Prostate gland (tissue), 2 donors: Measurements from ENCODE around the gene SFN. TPM values are rescaled to one million over a fixed set of nuclear protein-coding genes. Genes with fewer than 3 reads are reported as not detected.

Source experiments
- DNase-seq: peaks from one replicate; pipeline ENCODE4 v3.0.0-alpha.2; 2019; ENCODE audit warnings: low spot score
- H3K27ac ChIP-seq, 2 donors: fragments of 200-600 bp; sonication (generic); 2 replicates each; pipeline ENCODE4 v1.5.1; 2017 to 2019
- H3K27me3 ChIP-seq: fragments of 200-600 bp; sonication (generic); replicated peaks from 2 replicates; pipeline ENCODE4 v1.5.1; 2019; ENCODE audit not compliant: insufficient read depth
- H3K36me3 ChIP-seq, 2 donors: fragments of 200-600 bp; sonication (generic); 1 replicate in 1 of 2; 2 replicates in 1 of 2; pipeline versions ENCODE4 v1.5.1 to v1.8.1; 2017 to 2019
- H3K4me1 ChIP-seq: fragments of 200-600 bp; sonication (generic); replicated peaks from 2 replicates; pipeline ENCODE4 v1.5.1; 2019
- H3K4me3 ChIP-seq, 2 donors: fragments of 200-600 bp; sonication (generic); 2 replicates each; pipeline ENCODE4 v1.5.1; 2017 to 2019
- H3K9me3 ChIP-seq: fragments of 200-600 bp; sonication (generic); 2 replicates; pipeline ENCODE4 v1.5.1; 2017
- POLR2A ChIP-seq: fragments of 450-650 bp; IDR thresholded peaks from one replicate; pipeline ENCODE4 v1.6.1; 2016; ENCODE audit warnings: antibody characterized with exemption, mild to moderate bottlenecking
- POLR2AphosphoS5 ChIP-seq: sonication (generic); formaldehyde crosslinking; IDR thresholded peaks from one replicate; pipeline ENCODE4 v1.6.1; 2017; ENCODE audit warnings: antibody characterized with exemption
- WGBS: methylation state at CpG from one replicate; pipeline ENCODE4 v1.1.5; 2018; 5-methylcytosine and 5-hydroxymethylcytosine counted together
- intact Hi-C: fragments of 100-400 bp; cut with DNase I; formaldehyde crosslinking; loops from one replicate; pipeline ENCODE4 v1.14.2; 2022
- total RNA-seq, 2 donors: library from RNA; depleted of rRNA; stranded (reverse); fragments of >200 nt; gene quantifications; one replicate each; pipeline ENCODE4 v1.1.0, GENCODE V29; 2016
- TF ChIP-seq, protein P1 (sequence below), 4 experiments: fragments of 200-600 bp in 2 of 4; fragments of 450-650 bp in 2 of 4; sonication (generic) in 2 of 4; IDR thresholded peaks; 1 replicate in 3 of 4; 2 replicates in 1 of 4; pipeline ENCODE4 v1.5.1; 2016 to 2019; ENCODE audit warnings: antibody characterized with exemption in 4 of 4, mild to moderate bottlenecking in 2 of 4, moderate library complexity in 2 of 4

Gene SFN
- total RNA-seq, 2 donors from 2014 or later = 39.2 to 80.7 TPM

DNA sequence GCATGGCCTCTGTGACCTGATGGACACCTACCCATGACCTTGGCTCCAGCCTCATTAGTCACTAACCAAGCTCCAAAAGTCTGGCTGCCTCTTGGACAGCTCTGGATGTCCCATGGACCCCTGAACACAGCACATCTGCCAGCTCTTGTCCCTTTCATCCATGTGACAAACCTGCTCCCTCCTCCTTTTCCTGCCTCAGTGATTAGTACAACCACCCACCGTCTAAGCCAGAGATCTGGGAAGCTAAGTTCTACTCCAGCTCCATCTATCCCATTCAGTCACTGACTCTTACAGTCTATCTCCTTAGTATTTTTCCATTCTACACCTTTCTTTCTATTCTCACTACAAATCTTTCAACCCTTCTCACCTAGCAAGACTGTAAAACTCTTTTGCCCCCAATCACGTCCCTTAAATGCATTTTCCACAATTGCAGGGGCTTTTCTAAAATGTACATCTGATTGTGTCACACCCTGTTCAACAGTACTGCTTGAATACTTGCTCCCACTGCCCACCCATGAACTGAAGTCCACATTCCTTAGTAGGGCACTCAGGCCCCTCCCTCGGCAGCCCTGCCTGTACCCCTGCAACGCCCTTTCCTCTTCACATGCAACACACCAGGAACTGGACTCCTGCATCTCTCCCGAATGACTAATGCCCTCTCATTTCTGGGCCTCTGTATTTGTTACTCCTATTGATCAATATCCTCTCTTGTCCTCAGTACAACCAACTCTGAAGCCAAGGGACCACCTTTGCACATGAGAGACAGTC, 19.9 kb downstream of the SFN start:
- no peaks in the 10 kb centered on the region for H3K9me3 ChIP-seq
- no peak for DNase-seq
- peaks cover under 1% of the 10 kb centered on the region for H3K4me1 ChIP-seq
- no peak overlapping the region for H3K27ac ChIP-seq
- TF ChIP-seq, protein P1, sequence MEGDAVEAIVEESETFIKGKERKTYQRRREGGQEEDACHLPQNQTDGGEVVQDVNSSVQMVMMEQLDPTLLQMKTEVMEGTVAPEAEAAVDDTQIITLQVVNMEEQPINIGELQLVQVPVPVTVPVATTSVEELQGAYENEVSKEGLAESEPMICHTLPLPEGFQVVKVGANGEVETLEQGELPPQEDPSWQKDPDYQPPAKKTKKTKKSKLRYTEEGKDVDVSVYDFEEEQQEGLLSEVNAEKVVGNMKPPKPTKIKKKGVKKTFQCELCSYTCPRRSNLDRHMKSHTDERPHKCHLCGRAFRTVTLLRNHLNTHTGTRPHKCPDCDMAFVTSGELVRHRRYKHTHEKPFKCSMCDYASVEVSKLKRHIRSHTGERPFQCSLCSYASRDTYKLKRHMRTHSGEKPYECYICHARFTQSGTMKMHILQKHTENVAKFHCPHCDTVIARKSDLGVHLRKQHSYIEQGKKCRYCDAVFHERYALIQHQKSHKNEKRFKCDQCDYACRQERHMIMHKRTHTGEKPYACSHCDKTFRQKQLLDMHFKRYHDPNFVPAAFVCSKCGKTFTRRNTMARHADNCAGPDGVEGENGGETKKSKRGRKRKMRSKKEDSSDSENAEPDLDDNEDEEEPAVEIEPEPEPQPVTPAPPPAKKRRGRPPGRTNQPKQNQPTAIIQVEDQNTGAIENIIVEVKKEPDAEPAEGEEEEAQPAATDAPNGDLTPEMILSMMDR (IDR thresholded peaks at IDR 0.05) = no peak
- no peak for TF ChIP-seq POLR2AphosphoS5
- no peak for TF ChIP-seq POLR2A
- H3K27me3 ChIP-seq = no peaks in the 10 kb centered on the region
- no peak overlapping the region for H3K4me3 ChIP-seq
- intact Hi-C loops = no loop called here
- WGBS = 85% methylated on average over 5 of the region's 5 CpGs
- peaks cover 5 to 41% of the 10 kb centered on the region in 2 donors for H3K36me3 ChIP-seq

DNA sequence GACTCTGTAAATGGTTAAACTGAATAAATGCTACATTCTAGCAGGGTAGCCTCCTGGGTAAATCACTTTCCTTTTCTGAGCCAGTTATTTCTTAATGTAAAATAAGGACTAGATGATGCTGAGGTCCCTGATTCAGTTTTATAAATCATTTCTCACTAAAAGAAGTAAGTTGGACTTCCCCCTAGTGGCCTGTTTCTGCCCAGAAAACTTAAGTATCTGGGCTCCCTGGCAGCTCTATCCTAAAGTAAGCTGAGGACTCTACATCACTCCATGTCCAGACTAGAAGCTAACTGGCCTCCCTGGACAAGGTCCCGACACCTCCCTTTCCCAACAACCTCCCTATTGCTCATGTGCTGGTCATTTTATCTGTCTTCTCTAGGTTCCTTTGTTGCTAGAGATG, 24.2 kb downstream of the SFN start:
- Histone ChIP-seq H3K36me3 (peaks cover 10 to 33% of the 10 kb centered on the region in 2 donors), H3K4me1 (peaks cover 6% of the 10 kb centered on the region), H3K27ac (no peak overlapping the region), H3K4me3 (no peak overlapping the region), H3K9me3 (no peaks in the 10 kb centered on the region), H3K27me3 (no peaks in the 10 kb centered on the region)
- no peak for TF ChIP-seq POLR2AphosphoS5
- TF ChIP-seq, protein P1 (IDR thresholded peaks at IDR 0.05) = peak in 1 of 4 experiments; percentile 21
- TF ChIP-seq POLR2A = no peak
- intact Hi-C loops = no loop called here
- 85% methylated on average over 1 of the region's 1 CpG for WGBS
- DNase-seq = no peak

DNA sequence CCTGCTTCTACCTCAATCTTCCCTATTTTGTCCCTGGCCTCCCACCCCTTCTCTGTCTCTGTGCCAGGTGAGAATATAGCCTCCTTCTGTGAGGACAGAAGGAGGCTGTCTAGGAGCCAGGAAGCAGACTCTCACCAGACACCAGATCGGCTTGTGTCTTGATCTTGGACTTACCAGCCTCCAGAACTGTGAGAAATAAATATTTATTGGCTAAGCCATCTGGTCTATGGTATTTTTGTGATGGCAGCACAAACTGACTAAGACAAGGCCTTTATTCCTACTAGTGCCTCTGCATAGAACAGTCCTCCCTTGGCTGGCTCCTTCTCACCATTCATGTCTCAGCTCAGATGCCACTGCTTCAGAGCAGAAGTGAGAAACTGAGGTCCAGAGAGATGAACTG, 25.3 kb downstream of the SFN start:
- Histone ChIP-seq H3K27me3 (no peaks in the 10 kb centered on the region), H3K4me3 (no peak overlapping the region), H3K4me1 (peaks cover 6% of the 10 kb centered on the region), H3K27ac (no peak overlapping the region), H3K36me3 (peaks cover 10 to 23% of the 10 kb centered on the region in 2 donors), H3K9me3 (no peaks in the 10 kb centered on the region)
- TF ChIP-seq POLR2AphosphoS5 (no peak), POLR2A (no peak)
- TF ChIP-seq, protein P1 (IDR thresholded peaks at IDR 0.05) = no peak
- 100% methylated on average over 1 of the region's 1 CpG for WGBS
- no peak for DNase-seq
- intact Hi-C loops = no loop called here

DNA sequence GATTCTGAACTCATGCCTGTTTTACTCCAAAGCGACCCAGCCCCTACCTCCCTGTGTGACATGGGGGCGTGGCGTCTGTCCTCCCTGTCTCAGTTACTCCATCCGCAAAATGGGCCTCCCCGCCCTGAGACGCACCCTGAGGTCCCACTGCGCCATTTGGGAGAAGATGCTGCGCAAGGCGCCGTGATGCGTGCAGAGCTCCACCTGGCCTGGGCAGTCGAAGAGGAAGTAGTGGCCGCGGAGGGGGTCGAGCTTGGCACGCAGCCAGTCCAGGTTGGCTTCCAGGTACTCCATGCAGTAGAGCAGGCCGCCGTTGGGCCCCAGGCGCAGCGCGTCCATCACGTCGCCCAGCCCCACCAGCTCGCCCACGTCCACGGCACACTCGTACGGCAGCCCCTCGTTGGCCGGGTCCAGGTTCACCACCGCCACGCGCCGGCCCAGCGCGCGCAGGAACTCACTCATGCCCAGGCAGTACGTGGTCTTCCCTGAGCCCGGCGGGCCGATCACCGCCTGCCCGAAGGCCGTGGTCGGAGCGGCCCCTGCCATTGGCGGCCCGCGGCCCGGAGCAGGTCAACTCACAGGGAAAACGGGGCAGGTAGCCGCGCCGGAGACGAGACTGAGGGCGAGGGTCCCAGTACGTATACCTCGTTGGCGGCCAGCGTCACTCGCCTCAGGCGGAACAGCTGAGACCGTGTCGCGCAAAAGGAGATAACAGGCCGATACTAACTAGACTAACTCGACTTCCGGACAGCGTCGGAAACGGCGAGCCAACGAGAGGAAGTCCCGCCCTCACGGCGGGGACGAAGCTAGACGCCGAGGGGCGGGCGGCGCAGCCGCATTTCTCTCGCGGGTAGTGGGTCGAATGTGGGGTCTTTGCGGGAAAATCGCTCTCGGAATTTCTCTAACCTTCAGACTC, 26.9 kb downstream of the SFN start, which contains the start of gene GPN2:
TSS of gene GPN2 (minus strand) at position 733 of the 916 bp plus-strand sequence. CDS start at position 546, 187 bp downstream.
- TF ChIP-seq, protein P1 (IDR thresholded peaks at IDR 0.05) = peak in 2 of 4 experiments; percentile 7
- peak; percentile 65 for TF ChIP-seq POLR2A
- peak; percentile 93 for TF ChIP-seq POLR2AphosphoS5

More for the DNA sequence above, 26.9 kb downstream of the SFN start, which contains the start of gene GPN2:
- intact Hi-C loops = no loop called here
- H3K4me1 ChIP-seq = peaks cover 6% of the 10 kb centered on the region
- peak within 1 kb of the TSS; percentile 81 to 92 for H3K27ac ChIP-seq
- H3K9me3 ChIP-seq = no peaks in the 10 kb centered on the region
- WGBS = 2% methylated on average over 52 of the region's 89 CpGs
- H3K4me3 ChIP-seq = peak within 1 kb of the TSS; percentile 92 to 93
- DNase-seq = peak; percentile 72
- no peaks in the 10 kb centered on the region for H3K27me3 ChIP-seq
- peaks cover 14 to 18% of the 10 kb centered on the region in 2 donors for H3K36me3 ChIP-seq
